Measurements from ENCODE around the gene TRIM52. TPM values are rescaled to one million over a fixed set of nuclear protein-coding genes. Genes with fewer than 3 reads are reported as not detected.

Gene TRIM52
- total and polyA plus RNA-seq, 9 of the 15 experiments (the other 6 are each of a cell fraction or from before 2014, with no cell fraction given) = 3.3 to 21.9 (median 13.5) TPM

DNA sequence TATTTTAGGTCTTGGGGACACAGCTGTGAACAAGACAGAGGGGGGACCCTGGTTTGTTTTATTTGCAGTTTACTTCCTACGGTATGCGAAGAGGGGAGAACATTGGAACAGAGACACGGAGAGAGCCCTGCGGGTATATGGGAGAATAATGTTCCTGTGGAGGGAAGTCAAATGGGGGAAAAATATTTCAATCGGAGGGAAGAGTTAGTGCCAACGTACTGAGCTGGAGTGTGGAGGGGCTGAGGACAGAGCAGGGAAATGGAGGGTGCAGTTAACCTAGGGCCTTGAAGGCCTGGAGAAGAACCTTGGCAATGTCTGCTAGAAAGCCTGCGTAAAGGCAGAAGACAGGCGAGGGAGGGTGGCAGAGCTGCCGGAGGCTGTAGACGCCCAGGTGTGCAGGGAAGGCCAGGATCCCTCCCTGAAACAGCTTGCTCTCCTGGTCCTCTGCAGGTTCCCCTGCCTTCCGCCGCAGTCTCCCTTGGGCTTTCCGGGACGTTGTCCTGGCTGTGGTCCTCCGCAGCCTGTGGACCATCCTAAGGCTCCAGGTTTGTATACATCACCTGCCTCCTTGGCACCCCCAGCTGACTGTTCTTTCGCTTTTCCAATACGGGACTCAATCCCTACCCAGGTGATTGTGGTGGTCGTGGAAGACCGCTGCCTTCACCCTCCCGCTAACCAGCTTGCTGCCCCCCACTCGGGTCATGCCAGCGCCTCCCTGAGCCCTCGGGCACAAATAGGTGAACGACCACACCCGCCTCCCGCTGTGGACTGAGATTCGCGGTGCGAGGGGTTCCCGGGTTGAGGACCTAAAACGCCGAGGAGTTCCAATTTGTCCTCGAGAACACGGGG lies 15.3 kb downstream of the TRIM52 start (continued):
- TF ChIP-seq PHF8 (IDR thresholded peaks at IDR 0.05; ENCODE audit: borderline replicate concordance, low read length) = no peak
- peak; percentile 33 for TF ChIP-seq POLR2G (IDR thresholded peaks at IDR 0.05; ENCODE audit: low read depth, low read length)
- no peak for TF ChIP-seq SMARCA5 (IDR thresholded peaks at IDR 0.05)
- no peak for TF ChIP-seq HOMEZ (CRISPR knock-in tag; IDR thresholded peaks at IDR 0.05)
- peak; percentile 38 for TF ChIP-seq CTBP1 (IDR thresholded peaks at IDR 0.05; ENCODE audit: borderline replicate concordance)
- TF ChIP-seq NCOA1 (IDR thresholded peaks at IDR 0.05; ENCODE audit: low read depth) = no peak
- no peak for TF ChIP-seq ZNF695 (CRISPR knock-in tag; IDR thresholded peaks at IDR 0.05)
- TF ChIP-seq FOXP1 (CRISPR knock-in tag; IDR thresholded peaks at IDR 0.05) = peak; percentile 56; the same call in 1 of the 2 replicates
- TF ChIP-seq, protein P1, sequence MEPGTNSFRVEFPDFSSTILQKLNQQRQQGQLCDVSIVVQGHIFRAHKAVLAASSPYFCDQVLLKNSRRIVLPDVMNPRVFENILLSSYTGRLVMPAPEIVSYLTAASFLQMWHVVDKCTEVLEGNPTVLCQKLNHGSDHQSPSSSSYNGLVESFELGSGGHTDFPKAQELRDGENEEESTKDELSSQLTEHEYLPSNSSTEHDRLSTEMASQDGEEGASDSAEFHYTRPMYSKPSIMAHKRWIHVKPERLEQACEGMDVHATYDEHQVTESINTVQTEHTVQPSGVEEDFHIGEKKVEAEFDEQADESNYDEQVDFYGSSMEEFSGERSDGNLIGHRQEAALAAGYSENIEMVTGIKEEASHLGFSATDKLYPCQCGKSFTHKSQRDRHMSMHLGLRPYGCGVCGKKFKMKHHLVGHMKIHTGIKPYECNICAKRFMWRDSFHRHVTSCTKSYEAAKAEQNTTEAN (CRISPR knock-in tag; IDR thresholded peaks at IDR 0.05) = no peak
- TF ChIP-seq ARNT (IDR thresholded peaks at IDR 0.05) = no peak
- TF ChIP-seq ADNP (tag; IDR thresholded peaks at IDR 0.05) = no peak
- no peak for TF ChIP-seq SLC30A9 (CRISPR knock-in tag; IDR thresholded peaks at IDR 0.05)
- TF ChIP-seq ZNF79 (CRISPR knock-in tag; IDR thresholded peaks at IDR 0.05; ENCODE audit: low read depth) = no peak
- no peak for TF ChIP-seq NR4A1 (CRISPR knock-in tag; IDR thresholded peaks at IDR 0.05)
- TF ChIP-seq NR4A1 (tag; IDR thresholded peaks at IDR 0.05) = no peak
- TF ChIP-seq USF2 (CRISPR knock-in tag; IDR thresholded peaks at IDR 0.05) = no peak
- TF ChIP-seq RUNX1 (IDR thresholded peaks at IDR 0.05; ENCODE audit: low read depth) = no peak
- no peak for TF ChIP-seq SIN3B (IDR thresholded peaks at IDR 0.05; ENCODE audit: low read depth)
- TF ChIP-seq ZKSCAN3 (CRISPR knock-in tag; IDR thresholded peaks at IDR 0.05) = no peak
- no peak for TF ChIP-seq PPARD (CRISPR knock-in tag; IDR thresholded peaks at IDR 0.05)
- TF ChIP-seq ZEB2 (IDR thresholded peaks at IDR 0.05) = 0 out of 2 replicates have a peak, but pooled peaks have one; percentile 28
- no peak for TF ChIP-seq ZNF217 (CRISPR knock-in tag; IDR thresholded peaks at IDR 0.05)
- no peak for TF ChIP-seq SRSF7 (optimal IDR thresholded peaks at IDR 0.05; ENCODE audit: low read depth, low read length)
- peak in 1 of 2 experiments; percentile 55; a peak in 1 of 4 replicates for TF ChIP-seq TEAD1 (CRISPR knock-in tag; IDR thresholded peaks at IDR 0.05)
- TF ChIP-seq CHCHD3 (CRISPR knock-in tag; IDR thresholded peaks at IDR 0.05) = no peak
